ENCODE data around the gene WWOX. TPM values are rescaled to one million over a fixed set of nuclear protein-coding genes. Genes with fewer than 3 reads are reported as not detected.

The WWOX gene
- total and polyA plus RNA-seq, 2 of the 13 experiments (the other 11 are each of a cell fraction or from before 2014, with no cell fraction given) = 9.1 to 37.4 TPM

DNA sequence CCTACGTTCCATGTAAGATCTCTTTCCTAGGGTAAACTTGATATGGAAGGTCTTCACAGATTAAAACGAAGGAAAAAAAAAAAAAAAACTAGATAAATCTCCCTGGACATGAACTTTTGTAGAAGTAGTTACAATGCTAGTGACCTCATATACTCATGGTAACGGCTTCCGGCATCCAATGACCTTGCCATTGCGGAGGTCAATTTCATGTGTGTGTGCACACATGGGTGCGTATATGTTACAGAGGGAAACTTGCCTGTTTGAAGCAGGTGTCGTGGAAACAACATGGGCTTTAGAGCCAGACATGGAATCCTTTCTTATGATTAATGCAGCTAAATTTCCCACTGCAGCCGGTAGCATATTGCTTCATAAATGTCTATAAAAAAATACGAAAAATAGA lies 1065.6 kb downstream of the WWOX start:
- FAIRE-seq = no peak
- in situ Hi-C loops (cut with HindIII; ENCODE audit: extremely low pct_ligation_motif_present, low pct_unique_long_range_greater_than_20kb) = no loop called here
- intact Hi-C loops (cut with micrococcal nuclease; ENCODE audit: unreplicated experiment) = no loop called here
- no peak for TF ChIP-seq DZIP1 (CRISPR knock-in tag; IDR thresholded peaks at IDR 0.05)
- TF ChIP-seq MNT (IDR thresholded peaks at IDR 0.05) = no peak
- TF ChIP-seq MEIS2 (CRISPR knock-in tag; IDR thresholded peaks at IDR 0.05) = no peak
- TF ChIP-seq LCORL (IDR thresholded peaks at IDR 0.05) = no peak
- TF ChIP-seq LCORL (CRISPR knock-in tag; IDR thresholded peaks at IDR 0.05) = no peak
- Histone ChIP-seq H3K79me2 (ENCODE audit: insufficient read depth, low read length) (no peaks in the 10 kb centered on the region), H3K4me1 (ENCODE audit: insufficient read depth, low read length) (peaks cover 15% of the 10 kb centered on the region), H2AFZ (ENCODE audit: low read length) (no peak overlapping the region), H3K27me3 (ENCODE audit: control insufficient read depth in 1 of 2, insufficient read depth in 2 of 2, low read length in 2 of 2) (no peaks in the 10 kb centered on the region), H3K4me3 (replicated peaks in 1 of 3; ENCODE audit: insufficient read depth in 1 of 3, low read depth in 2 of 3, low read length in 3 of 3) (no peak overlapping the region), H3K4me2 (ENCODE audit: low read depth, low read length) (no peak overlapping the region), H3K9me3 (ENCODE audit: low read length) (no peaks in the 10 kb centered on the region), H3K27ac (ENCODE audit: extremely low read length, insufficient read depth, low read length) (no peak overlapping the region), H3K36me3 (replicated peaks in 1 of 2; ENCODE audit: control insufficient read depth in 1 of 2, insufficient read depth in 2 of 2, low read length in 2 of 2) (no peaks in the 10 kb centered on the region), H3K9ac (ENCODE audit: insufficient read depth, low read depth, low read length) (no peak overlapping the region), H4K20me1 (ENCODE audit: insufficient read depth, low read length) (no peaks in the 10 kb centered on the region)
- DNase-seq (ENCODE audit: low spot score) = no peak
- 55% methylated on average over 9 of the region's 9 CpGs for WGBS (ENCODE audit: low lambda C conversion rate)
- no TSS peak for BruUV-seq (replicated peaks)
- no peak for ATAC-seq
- CTCF ChIA-PET (ENCODE audit: low intra/inter-chr PET ratio, low total read pairs) = no interaction called here
- POLR2A ChIA-PET = no interaction called here

DNA sequence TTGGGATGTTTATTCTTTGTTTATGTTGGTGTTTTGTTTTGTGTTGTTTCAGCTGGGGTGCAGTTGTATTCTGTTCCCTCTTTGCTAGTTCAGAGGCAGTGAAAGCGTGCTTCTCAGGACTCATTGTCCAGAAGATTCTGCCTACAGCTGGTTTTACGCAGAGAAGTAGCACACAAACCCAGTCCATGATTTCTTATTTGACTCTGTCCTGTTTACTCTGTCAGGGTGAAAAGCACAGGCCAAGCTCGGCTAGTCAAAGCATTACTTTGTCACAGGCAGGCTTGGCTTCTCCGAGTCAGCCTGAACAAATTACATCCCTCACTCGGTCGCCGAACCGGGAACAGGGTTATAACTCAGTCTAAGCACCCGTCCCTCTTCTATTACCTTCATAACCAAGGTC lies 1066.1 kb downstream of the WWOX start:
- Histone ChIP-seq H3K9me3 (ENCODE audit: low read length) (no peaks in the 10 kb centered on the region), H3K9ac (ENCODE audit: insufficient read depth, low read depth, low read length) (no peak overlapping the region), H4K20me1 (ENCODE audit: insufficient read depth, low read length) (no peaks in the 10 kb centered on the region), H3K36me3 (replicated peaks in 1 of 2; ENCODE audit: control insufficient read depth in 1 of 2, insufficient read depth in 2 of 2, low read length in 2 of 2) (no peaks in the 10 kb centered on the region), H2AFZ (ENCODE audit: low read length) (no peak overlapping the region), H3K4me3 (replicated peaks in 1 of 3; ENCODE audit: insufficient read depth in 1 of 3, low read depth in 2 of 3, low read length in 3 of 3) (no peak overlapping the region), H3K79me2 (ENCODE audit: insufficient read depth, low read length) (no peaks in the 10 kb centered on the region), H3K4me2 (ENCODE audit: low read depth, low read length) (no peak overlapping the region), H3K27ac (ENCODE audit: extremely low read length, insufficient read depth, low read length) (no peak overlapping the region), H3K27me3 (ENCODE audit: control insufficient read depth in 1 of 2, insufficient read depth in 2 of 2, low read length in 2 of 2) (no peaks in the 10 kb centered on the region), H3K4me1 (ENCODE audit: insufficient read depth, low read length) (peaks cover 15% of the 10 kb centered on the region)
- ChIA-PET POLR2A (no interaction called here), CTCF (ENCODE audit: low intra/inter-chr PET ratio, low total read pairs) (no interaction called here)
- DNase-seq (ENCODE audit: low spot score) (no peak), FAIRE-seq (no peak), ATAC-seq (no peak)
- in situ Hi-C loops (cut with HindIII; ENCODE audit: extremely low pct_ligation_motif_present, low pct_unique_long_range_greater_than_20kb) = no loop called here
- WGBS (ENCODE audit: low lambda C conversion rate) = 46% methylated on average over 9 of the region's 9 CpGs
- intact Hi-C loops (cut with micrococcal nuclease; ENCODE audit: unreplicated experiment) = no loop called here
- TF ChIP-seq, protein P1, sequence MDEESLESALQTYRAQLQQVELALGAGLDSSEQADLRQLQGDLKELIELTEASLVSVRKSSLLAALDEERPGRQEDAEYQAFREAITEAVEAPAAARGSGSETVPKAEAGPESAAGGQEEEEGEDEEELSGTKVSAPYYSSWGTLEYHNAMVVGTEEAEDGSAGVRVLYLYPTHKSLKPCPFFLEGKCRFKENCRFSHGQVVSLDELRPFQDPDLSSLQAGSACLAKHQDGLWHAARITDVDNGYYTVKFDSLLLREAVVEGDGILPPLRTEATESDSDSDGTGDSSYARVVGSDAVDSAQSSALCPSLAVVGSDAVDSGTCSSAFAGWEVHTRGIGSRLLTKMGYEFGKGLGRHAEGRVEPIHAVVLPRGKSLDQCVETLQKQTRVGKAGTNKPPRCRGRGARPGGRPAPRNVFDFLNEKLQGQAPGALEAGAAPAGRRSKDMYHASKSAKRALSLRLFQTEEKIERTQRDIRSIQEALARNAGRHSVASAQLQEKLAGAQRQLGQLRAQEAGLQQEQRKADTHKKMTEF (CRISPR knock-in tag; IDR thresholded peaks at IDR 0.05) = no peak
- TF ChIP-seq ZNF160 (CRISPR knock-in tag; IDR thresholded peaks at IDR 0.05) = no peak
- no peak for TF ChIP-seq ZNF850 (CRISPR knock-in tag; conservative IDR thresholded peaks at IDR 0.05)
- no peak for TF ChIP-seq MED1 (CRISPR knock-in tag; IDR thresholded peaks at IDR 0.05)
- no peak for TF ChIP-seq ZNF781 (CRISPR knock-in tag; IDR thresholded peaks at IDR 0.05; ENCODE audit: borderline replicate concordance, not compliant biosample characterization)
- TF ChIP-seq SMAD9 (CRISPR knock-in tag; IDR thresholded peaks at IDR 0.05) = no peak
- no TSS peak for BruUV-seq (replicated peaks)
